ENCODE data around the gene CDH10.

DNA sequence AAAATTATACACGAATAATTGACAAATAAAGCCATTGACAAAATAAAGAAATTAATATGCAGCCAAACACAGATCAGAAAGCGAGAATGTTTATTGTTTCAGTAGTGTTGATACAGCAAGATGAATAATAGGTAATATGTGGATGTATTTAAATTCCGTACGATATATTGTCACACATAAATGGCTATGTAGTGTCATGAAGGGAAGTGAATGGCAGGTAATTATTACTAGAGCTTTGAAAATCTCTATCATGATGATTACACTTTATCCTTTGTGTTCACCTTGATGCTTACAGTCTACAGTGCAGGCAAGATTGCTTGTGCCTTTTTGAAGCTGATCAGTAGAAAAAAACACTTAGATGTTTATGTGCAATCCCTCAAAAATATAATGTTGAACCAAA lies 23.3 kb upstream of the CDH10 start:
- TF ChIP-seq NFE2L1 (CRISPR knock-in tag; IDR thresholded peaks at IDR 0.05) (no peak), ESRRA (CRISPR knock-in tag; IDR thresholded peaks at IDR 0.05; ENCODE audit: borderline replicate concordance) (no peak), FOXP1 (CRISPR knock-in tag; IDR thresholded peaks at IDR 0.05; ENCODE audit: borderline replicate concordance) (no peak), FOXK1 (CRISPR knock-in tag; IDR thresholded peaks at IDR 0.05) (no peak)
- TF ChIP-seq, protein P1, sequence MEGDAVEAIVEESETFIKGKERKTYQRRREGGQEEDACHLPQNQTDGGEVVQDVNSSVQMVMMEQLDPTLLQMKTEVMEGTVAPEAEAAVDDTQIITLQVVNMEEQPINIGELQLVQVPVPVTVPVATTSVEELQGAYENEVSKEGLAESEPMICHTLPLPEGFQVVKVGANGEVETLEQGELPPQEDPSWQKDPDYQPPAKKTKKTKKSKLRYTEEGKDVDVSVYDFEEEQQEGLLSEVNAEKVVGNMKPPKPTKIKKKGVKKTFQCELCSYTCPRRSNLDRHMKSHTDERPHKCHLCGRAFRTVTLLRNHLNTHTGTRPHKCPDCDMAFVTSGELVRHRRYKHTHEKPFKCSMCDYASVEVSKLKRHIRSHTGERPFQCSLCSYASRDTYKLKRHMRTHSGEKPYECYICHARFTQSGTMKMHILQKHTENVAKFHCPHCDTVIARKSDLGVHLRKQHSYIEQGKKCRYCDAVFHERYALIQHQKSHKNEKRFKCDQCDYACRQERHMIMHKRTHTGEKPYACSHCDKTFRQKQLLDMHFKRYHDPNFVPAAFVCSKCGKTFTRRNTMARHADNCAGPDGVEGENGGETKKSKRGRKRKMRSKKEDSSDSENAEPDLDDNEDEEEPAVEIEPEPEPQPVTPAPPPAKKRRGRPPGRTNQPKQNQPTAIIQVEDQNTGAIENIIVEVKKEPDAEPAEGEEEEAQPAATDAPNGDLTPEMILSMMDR (IDR thresholded peaks at IDR 0.05): no peak
- TF ChIP-seq, protein P2, sequence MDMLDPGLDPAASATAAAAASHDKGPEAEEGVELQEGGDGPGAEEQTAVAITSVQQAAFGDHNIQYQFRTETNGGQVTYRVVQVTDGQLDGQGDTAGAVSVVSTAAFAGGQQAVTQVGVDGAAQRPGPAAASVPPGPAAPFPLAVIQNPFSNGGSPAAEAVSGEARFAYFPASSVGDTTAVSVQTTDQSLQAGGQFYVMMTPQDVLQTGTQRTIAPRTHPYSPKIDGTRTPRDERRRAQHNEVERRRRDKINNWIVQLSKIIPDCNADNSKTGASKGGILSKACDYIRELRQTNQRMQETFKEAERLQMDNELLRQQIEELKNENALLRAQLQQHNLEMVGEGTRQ (CRISPR knock-in tag; IDR thresholded peaks at IDR 0.05): no peak
- TF ChIP-seq, protein P3, sequence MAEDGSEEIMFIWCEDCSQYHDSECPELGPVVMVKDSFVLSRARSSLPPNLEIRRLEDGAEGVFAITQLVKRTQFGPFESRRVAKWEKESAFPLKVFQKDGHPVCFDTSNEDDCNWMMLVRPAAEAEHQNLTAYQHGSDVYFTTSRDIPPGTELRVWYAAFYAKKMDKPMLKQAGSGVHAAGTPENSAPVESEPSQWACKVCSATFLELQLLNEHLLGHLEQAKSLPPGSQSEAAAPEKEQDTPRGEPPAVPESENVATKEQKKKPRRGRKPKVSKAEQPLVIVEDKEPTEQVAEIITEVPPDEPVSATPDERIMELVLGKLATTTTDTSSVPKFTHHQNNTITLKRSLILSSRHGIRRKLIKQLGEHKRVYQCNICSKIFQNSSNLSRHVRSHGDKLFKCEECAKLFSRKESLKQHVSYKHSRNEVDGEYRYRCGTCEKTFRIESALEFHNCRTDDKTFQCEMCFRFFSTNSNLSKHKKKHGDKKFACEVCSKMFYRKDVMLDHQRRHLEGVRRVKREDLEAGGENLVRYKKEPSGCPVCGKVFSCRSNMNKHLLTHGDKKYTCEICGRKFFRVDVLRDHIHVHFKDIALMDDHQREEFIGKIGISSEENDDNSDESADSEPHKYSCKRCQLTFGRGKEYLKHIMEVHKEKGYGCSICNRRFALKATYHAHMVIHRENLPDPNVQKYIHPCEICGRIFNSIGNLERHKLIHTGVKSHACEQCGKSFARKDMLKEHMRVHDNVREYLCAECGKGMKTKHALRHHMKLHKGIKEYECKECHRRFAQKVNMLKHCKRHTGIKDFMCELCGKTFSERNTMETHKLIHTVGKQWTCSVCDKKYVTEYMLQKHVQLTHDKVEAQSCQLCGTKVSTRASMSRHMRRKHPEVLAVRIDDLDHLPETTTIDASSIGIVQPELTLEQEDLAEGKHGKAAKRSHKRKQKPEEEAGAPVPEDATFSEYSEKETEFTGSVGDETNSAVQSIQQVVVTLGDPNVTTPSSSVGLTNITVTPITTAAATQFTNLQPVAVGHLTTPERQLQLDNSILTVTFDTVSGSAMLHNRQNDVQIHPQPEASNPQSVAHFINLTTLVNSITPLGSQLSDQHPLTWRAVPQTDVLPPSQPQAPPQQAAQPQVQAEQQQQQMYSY (CRISPR knock-in tag; IDR thresholded peaks at IDR 0.05): no peak
- TF ChIP-seq, protein P4, sequence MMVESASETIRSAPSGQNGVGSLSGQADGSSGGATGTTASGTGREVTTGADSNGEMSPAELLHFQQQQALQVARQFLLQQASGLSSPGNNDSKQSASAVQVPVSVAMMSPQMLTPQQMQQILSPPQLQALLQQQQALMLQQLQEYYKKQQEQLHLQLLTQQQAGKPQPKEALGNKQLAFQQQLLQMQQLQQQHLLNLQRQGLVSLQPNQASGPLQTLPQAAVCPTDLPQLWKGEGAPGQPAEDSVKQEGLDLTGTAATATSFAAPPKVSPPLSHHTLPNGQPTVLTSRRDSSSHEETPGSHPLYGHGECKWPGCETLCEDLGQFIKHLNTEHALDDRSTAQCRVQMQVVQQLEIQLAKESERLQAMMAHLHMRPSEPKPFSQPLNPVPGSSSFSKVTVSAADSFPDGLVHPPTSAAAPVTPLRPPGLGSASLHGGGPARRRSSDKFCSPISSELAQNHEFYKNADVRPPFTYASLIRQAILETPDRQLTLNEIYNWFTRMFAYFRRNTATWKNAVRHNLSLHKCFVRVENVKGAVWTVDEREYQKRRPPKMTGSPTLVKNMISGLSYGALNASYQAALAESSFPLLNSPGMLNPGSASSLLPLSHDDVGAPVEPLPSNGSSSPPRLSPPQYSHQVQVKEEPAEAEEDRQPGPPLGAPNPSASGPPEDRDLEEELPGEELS (CRISPR knock-in tag; IDR thresholded peaks at IDR 0.05): no peak
